HCT116 (cell line): ENCODE results near the gene KIAA0930. TPM values are rescaled to one million over a fixed set of nuclear protein-coding genes. Genes with fewer than 3 reads are reported as not detected.

ENCODE experiments used
- ATAC-seq: fragments of 200-7000 bp; cut with Tn5 transposase; 2 replicates; pipeline ENCODE4 v1.9.1; 2020; ENCODE audit warnings: mild to moderate bottlenecking, moderate library complexity
- BruUV-seq: library from RNA; stranded (reverse); fragments of 400-500 nt; replicated peaks from 2 replicates; lab custom pipeline; 2021; lab: Mats Ljungman, UMichigan
- CTCF ChIA-PET: fragments of 300-600 bp; sonication (Branson Sonifier 250); formaldehyde crosslinking; loops from one replicate; lab custom pipeline; 2021; ENCODE audit warnings: antibody characterized with exemption; lab: Charles Lee
- POLR2A ChIA-PET: fragments of 300-600, 350-600 bp; sonication (Branson Sonifier 250); formaldehyde crosslinking; loops from one replicate; lab custom pipeline; 2021; ENCODE audit warnings: antibody characterized with exemption; lab: Charles Lee
- RAD21 ChIA-PET, 2 experiments: fragments of 300-600 bp; sonication (Branson Sonifier 250); formaldehyde crosslinking; loops; one replicate each; lab custom pipeline; 2023; ENCODE audit warnings: low total read pairs in 2 of 2; ENCODE audit not compliant: uncharacterized antibody in 2 of 2, unreplicated experiment in 2 of 2, low non-redundant PET in 1 of 2; lab: Charles Lee
- DNase-seq: peaks from one replicate; pipeline ENCODE4 v3.0.0-alpha.2; 2010; ENCODE audit warnings: low read depth, low spot score
- H2AFZ ChIP-seq: fragments of 200-600 bp; shearing (Covaris generic), sonication (generic); 2 replicates; pipeline ENCODE4 v1.6.1; 2017; ENCODE audit warnings: low read depth, mixed run types, mixed read lengths, antibody characterized with exemption, low read length; ENCODE audit not compliant: poor library complexity, severe bottlenecking
- H3K27ac ChIP-seq: 2 replicates; pipeline ENCODE4 v1.5.1; 2012; ENCODE audit warnings: low read depth, low read length
- H3K27me3 ChIP-seq: fragments of 200-600 bp; sonication (generic); 2 replicates; pipeline ENCODE4 v1.6.1; 2016; ENCODE audit warnings: mixed run types, low read length, mixed read lengths; ENCODE audit not compliant: insufficient read depth
- H3K36me3 ChIP-seq, 2 experiments: fragments of 200-500 bp in 1 of 2; fragments of 200-600 bp in 1 of 2; sonication (Bioruptor generic) in 1 of 2; sonication (generic) in 1 of 2; 2 replicates each; pipeline versions ENCODE4 v1.5.1 to v1.6.1; 2014 to 2016; ENCODE audit warnings: low read length in 2 of 2, inconsistent platforms in 1 of 2, mixed read lengths in 1 of 2, mixed run types in 1 of 2; ENCODE audit not compliant: insufficient read depth in 2 of 2, control insufficient read depth in 1 of 2
- H3K4me1 ChIP-seq, 2 experiments: fragments of 200-600 bp in 1 of 2; sonication (generic) in 1 of 2; 2 replicates each; pipeline versions ENCODE4 v1.5.1 to v1.6.1; 2012 to 2017; ENCODE audit warnings: low read length in 2 of 2, inconsistent platforms in 1 of 2, mild to moderate bottlenecking in 1 of 2, mixed read lengths in 1 of 2, mixed run types in 1 of 2, moderate library complexity in 1 of 2; ENCODE audit not compliant: insufficient read depth in 2 of 2, control insufficient read depth in 1 of 2
- H3K4me2 ChIP-seq: fragments of 200-600 bp; sonication (generic); 2 replicates; pipeline ENCODE4 v1.6.1; 2017; ENCODE audit warnings: mixed run types, low read length, mixed read lengths
- H3K4me3 ChIP-seq, 2 experiments: fragments of 200-600 bp in 1 of 2; sonication (generic) in 1 of 2; replicated peaks in 1 of 2; 2 replicates each; pipeline ENCODE4 v1.5.1; 2011 to 2016; ENCODE audit warnings: low read length in 2 of 2, control low read depth in 1 of 2, low read depth in 1 of 2, mild to moderate bottlenecking in 1 of 2, mixed read lengths in 1 of 2, mixed run types in 1 of 2
- H3K79me2 ChIP-seq: fragments of 200-600 bp; sonication (generic); 2 replicates; pipeline ENCODE4 v1.6.1; 2017; ENCODE audit warnings: mild to moderate bottlenecking, mixed run types, low read length, moderate library complexity, mixed read lengths; ENCODE audit not compliant: insufficient read depth
- H3K9ac ChIP-seq: fragments of 200-600 bp; sonication (generic); 2 replicates; pipeline ENCODE4 v1.6.1; 2016; ENCODE audit warnings: low read length, mixed read lengths
- H3K9me2 ChIP-seq: fragments of 200-600 bp; sonication (generic), shearing (Covaris generic); 2 replicates; pipeline ENCODE4 v1.6.1; 2017; ENCODE audit warnings: mixed run types, mild to moderate bottlenecking, moderate library complexity; ENCODE audit not compliant: insufficient read depth
- H3K9me3 ChIP-seq, 2 experiments: fragments of 200-500 bp in 1 of 2; fragments of 200-600 bp in 1 of 2; sonication (Bioruptor generic) in 1 of 2; sonication (generic) in 1 of 2; 2 replicates each; pipeline ENCODE4 v1.6.1; 2014 to 2017; ENCODE audit warnings: low read length in 2 of 2, mixed read lengths in 2 of 2, inconsistent platforms in 1 of 2, low read depth in 1 of 2, mild to moderate bottlenecking in 1 of 2, mixed run types in 1 of 2, moderate library complexity in 1 of 2; ENCODE audit not compliant: control insufficient read depth in 1 of 2, insufficient read depth in 1 of 2
- H4K20me1 ChIP-seq: fragments of 200-600 bp; sonication (generic), shearing (Covaris generic); 2 replicates; pipeline ENCODE4 v1.6.1; 2017; ENCODE audit warnings: mixed run types, mild to moderate bottlenecking, moderate library complexity; ENCODE audit not compliant: insufficient read depth
- CEBPB ChIP-seq: IDR thresholded peaks from 2 replicates; pipeline ENCODE4 v1.6.1; 2012; ENCODE audit warnings: low read depth
- EGR1 ChIP-seq: IDR thresholded peaks from 2 replicates; pipeline ENCODE4 v1.6.1; 2012; ENCODE audit warnings: low read depth
- ELF1 ChIP-seq: IDR thresholded peaks from 2 replicates; pipeline ENCODE4 v1.6.1; 2012; ENCODE audit warnings: low read depth, borderline replicate concordance
- EZH2 ChIP-seq: fragments of 200-600 bp; sonication (generic); IDR thresholded peaks from 2 replicates; pipeline ENCODE4 v1.6.1; 2017; ENCODE audit warnings: antibody characterized with exemption, mixed run types
- EZH2phosphoT487 ChIP-seq: fragments of 200-600 bp; IDR thresholded peaks from 2 replicates; pipeline ENCODE4 v1.6.1; 2018; ENCODE audit warnings: antibody characterized with exemption, borderline replicate concordance
- FOSL1 ChIP-seq: IDR thresholded peaks from 2 replicates; pipeline ENCODE4 v1.6.1; 2012; ENCODE audit warnings: low read depth
- SIN3A ChIP-seq: IDR thresholded peaks from 2 replicates; pipeline ENCODE4 v1.6.1; 2012; ENCODE audit warnings: low read depth
- SP1 ChIP-seq: IDR thresholded peaks from 2 replicates; pipeline ENCODE4 v1.6.1; 2012; ENCODE audit warnings: low read depth
- TCF7L2 ChIP-seq: IDR thresholded peaks from 2 replicates; pipeline ENCODE4 v1.7.0; 2011; ENCODE audit warnings: borderline replicate concordance, inconsistent platforms; ENCODE audit not compliant: insufficient read depth, insufficient read length; ENCODE audit errors: extremely low read depth
- YY1 ChIP-seq: IDR thresholded peaks from 2 replicates; pipeline ENCODE4 v1.6.1; 2011; ENCODE audit warnings: low read length, low read depth, moderate library complexity, mild to moderate bottlenecking; ENCODE audit not compliant: insufficient replicate concordance; ENCODE audit errors: extremely low read depth
- ZBTB33 ChIP-seq: IDR thresholded peaks from 2 replicates; pipeline ENCODE4 v1.6.1; 2011; ENCODE audit warnings: mild to moderate bottlenecking, low read length, moderate library complexity; ENCODE audit not compliant: insufficient replicate concordance; ENCODE audit errors: extremely low read depth
- ZFX ChIP-seq: fragments of 450-650 bp; IDR thresholded peaks from 2 replicates; pipeline ENCODE4 v1.6.1; 2017
- ZNF274 ChIP-seq: fragments of 200-500 bp; sonication (Bioruptor generic); IDR thresholded peaks from 2 replicates; pipeline ENCODE4 v1.6.1; 2014; ENCODE audit warnings: mild to moderate bottlenecking, low read depth, low read length, inconsistent platforms
- intact Hi-C: fragments of 100-400 bp; cut with micrococcal nuclease; formaldehyde crosslinking; loops from 2 replicates; pipeline ENCODE4 v1.10.0; 2022
- total RNA-seq: library from RNA; stranded (reverse); gene quantifications from one replicate; pipeline ENCODE4 v1.2.1, GENCODE V29; 2021; ENCODE audit not compliant: unreplicated experiment
- TF ChIP-seq, protein P1 (sequence below): IDR thresholded peaks from 2 replicates; pipeline ENCODE4 v1.6.1; 2012

Gene KIAA0930
- total RNA-seq, 1 experiment from 2014 or later = 60.9 TPM

- H3K9me2 ChIP-seq = no peaks in the 10 kb centered on the region
- H3K4me1 ChIP-seq = peaks cover 0 to 8% of the 10 kb centered on the region in 2 experiments; a peak in 2 of 4 replicates
- H3K4me3 ChIP-seq = no peak overlapping the region
- no peaks in the 10 kb centered on the region for H3K27me3 ChIP-seq
- H4K20me1 ChIP-seq = no peaks in the 10 kb centered on the region
- H3K27ac ChIP-seq = no peak overlapping the region
- DNase-seq = no peak
- BruUV-seq = no TSS peak
- TF ChIP-seq ZFX = no peak
- TF ChIP-seq ZNF274 = no peak
- TF ChIP-seq YY1 = no peak
- no peak for TF ChIP-seq FOSL1
- TF ChIP-seq EGR1 = no peak
- TF ChIP-seq SP1 = no peak
- no peak for TF ChIP-seq CEBPB
- no peak for TF ChIP-seq EZH2phosphoT487
- no peak for TF ChIP-seq ELF1
- no peak for TF ChIP-seq ZBTB33
- TF ChIP-seq EZH2 = no peak
- TF ChIP-seq TCF7L2 = no peak
- TF ChIP-seq, protein P1, sequence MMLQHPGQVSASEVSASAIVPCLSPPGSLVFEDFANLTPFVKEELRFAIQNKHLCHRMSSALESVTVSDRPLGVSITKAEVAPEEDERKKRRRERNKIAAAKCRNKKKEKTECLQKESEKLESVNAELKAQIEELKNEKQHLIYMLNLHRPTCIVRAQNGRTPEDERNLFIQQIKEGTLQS = no peak
- TF ChIP-seq SIN3A = no peak
- CTCF ChIA-PET = no interaction called here
- POLR2A ChIA-PET = no interaction called here
- H3K9me3 ChIP-seq = no peaks in the 10 kb centered on the region
- no peak overlapping the region for H2AFZ ChIP-seq
- no peak overlapping the region for H3K4me2 ChIP-seq
- no peak overlapping the region for H3K9ac ChIP-seq
- no peaks in the 10 kb centered on the region; a peak in 2 of 4 replicates for H3K36me3 ChIP-seq
- RAD21 ChIA-PET = no interaction called here
- peaks cover 24% of the 10 kb centered on the region; the same call in 1 of the 2 replicates for H3K79me2 ChIP-seq
- no peak for ATAC-seq
- intact Hi-C loops = no loop called here
These were observed 6.9 kb downstream of the KIAA0930 start for GRCh38 chr22:45233827-45234226.
